ENCODE data around the gene AKAP14.

- no peak for TF ChIP-seq CTCF (IDR thresholded peaks at IDR 0.05)
- TF ChIP-seq POLR2A (IDR thresholded peaks at IDR 0.05) = no peak
These were observed 22.2 kb downstream of the AKAP14 start for GRCh38 chrX:119917877-119918276.
